K562 (cell line): Measurements from ENCODE around the gene DPY19L3. TPM values are rescaled to one million over a fixed set of nuclear protein-coding genes. Genes with fewer than 3 reads are reported as not detected.

Source experiments
- ATAC-seq: fragments of 200-7000 bp; cut with Tn5 transposase; 3 replicates; pipeline ENCODE4 v1.9.1; 2020; ENCODE audit warnings: moderate library complexity
- BruUV-seq: library from RNA; stranded (reverse); fragments of 400-500 nt; replicated peaks from 2 replicates; lab custom pipeline; 2021; lab: Mats Ljungman, UMichigan
- CTCF ChIA-PET: fragments of 300-600 bp; formaldehyde crosslinking; extraction: SDS; loops from one replicate; lab custom pipeline; 2021; ENCODE audit warnings: low intra/inter-chr PET ratio; lab: Yijun Ruan, JAX
- POLR2A ChIA-PET: fragments of 300-600, 350-650 bp; sonication (Branson Sonifier 250); formaldehyde crosslinking; extraction: SDS; loops from one replicate; lab custom pipeline; 2021; ENCODE audit warnings: antibody characterized with exemption, inconsistent platforms; lab: Yijun Ruan, JAX
- DNase-seq, 4 experiments: peaks; one replicate each; pipeline versions ENCODE4 v3.0.0 to v3.0.0-alpha.2; 2011 to 2018; ENCODE audit warnings: low spot score in 3 of 4, mixed read lengths in 3 of 4; ENCODE audit errors: extremely low read depth in 1 of 4
- FAIRE-seq: peaks from 2 replicates; lab custom pipeline; 2011; peaks lifted over from hg19 to GRCh38; lab: Jason Lieb, UNC
- H2AFZ ChIP-seq: 2 replicates; pipeline ENCODE4 v1.6.0; 2011; ENCODE audit warnings: low read depth, low read length, control low read depth, inconsistent platforms
- H3K27ac ChIP-seq: fragments of 200-600 bp; 3 replicates; pipeline ENCODE4 v1.8.0; 2011; ENCODE audit warnings: low read depth, mild to moderate bottlenecking, control low read depth, inconsistent platforms, low read length, moderate library complexity, mixed read lengths; ENCODE audit errors: extremely low read depth
- H3K27me3 ChIP-seq, 2 experiments: fragments of 300-600 bp in 1 of 2; 2 replicates in 1 of 2; 3 replicates in 1 of 2; pipeline versions ENCODE4 v1.6.0 to v1.8.0; 2011; ENCODE audit warnings: inconsistent platforms in 2 of 2, low read length in 2 of 2, mild to moderate bottlenecking in 1 of 2, mixed read lengths in 1 of 2, moderate library complexity in 1 of 2; ENCODE audit not compliant: control insufficient read depth in 2 of 2, insufficient read depth in 2 of 2
- H3K36me3 ChIP-seq: fragments of 300-600 bp; 3 replicates; pipeline ENCODE4 v1.8.0; 2011; ENCODE audit warnings: mild to moderate bottlenecking, low read length, inconsistent platforms; ENCODE audit not compliant: control insufficient read depth, insufficient read depth
- H3K4me1 ChIP-seq, 2 experiments: fragments of 200-600 bp in 1 of 2; replicated peaks in 1 of 2; 2 replicates in 1 of 2; 3 replicates in 1 of 2; pipeline versions ENCODE4 v1.5.1 to v1.8.0; 2011; ENCODE audit warnings: inconsistent platforms in 2 of 2, low read length in 2 of 2, mild to moderate bottlenecking in 1 of 2, mixed read lengths in 1 of 2, moderate library complexity in 1 of 2; ENCODE audit not compliant: control insufficient read depth in 2 of 2, insufficient read depth in 2 of 2
- H3K4me2 ChIP-seq: 2 replicates; pipeline ENCODE4 v1.6.1; 2011; ENCODE audit warnings: low read length, control low read depth, inconsistent platforms, mixed read lengths; ENCODE audit not compliant: insufficient read depth
- H3K4me3 ChIP-seq: fragments of 200-600 bp; sonication (generic), shearing (Covaris generic); 2 replicates; pipeline ENCODE4 v1.5.1; 2016; ENCODE audit warnings: control low read depth, inconsistent platforms
- H3K79me2 ChIP-seq: fragments of 200-600 bp; 3 replicates; pipeline ENCODE4 v1.8.0; 2011; ENCODE audit warnings: low read length, inconsistent platforms; ENCODE audit not compliant: control insufficient read depth, insufficient read depth
- H3K9ac ChIP-seq, 2 experiments: 2 replicates each; pipeline versions ENCODE4 v1.6.0 to v1.6.1; 2011; ENCODE audit warnings: low read depth in 2 of 2, low read length in 2 of 2, control low read depth in 1 of 2, inconsistent platforms in 1 of 2, mild to moderate bottlenecking in 1 of 2, mixed read lengths in 1 of 2; ENCODE audit not compliant: insufficient read depth in 1 of 2
- H3K9me1 ChIP-seq: one replicate; pipeline ENCODE4 v1.6.0; 2011; ENCODE audit warnings: inconsistent platforms, mild to moderate bottlenecking, low read length, moderate library complexity; ENCODE audit not compliant: control insufficient read depth, insufficient read depth
- H3K9me3 ChIP-seq: replicated peaks from 2 replicates; pipeline ENCODE4 v1.5.1; 2011; ENCODE audit warnings: low read depth, low read length, inconsistent platforms; ENCODE audit not compliant: control insufficient read depth, insufficient read depth
- H4K20me1 ChIP-seq: replicated peaks from 2 replicates; pipeline ENCODE4 v1.6.1; 2011; ENCODE audit warnings: low read length, inconsistent platforms, mixed read lengths; ENCODE audit not compliant: control insufficient read depth, insufficient read depth
- BMI1 ChIP-seq: fragments of 150-350 bp; IDR thresholded peaks from 2 replicates; pipeline ENCODE4 v1.6.1; 2014; ENCODE audit warnings: low read length
- BRD9 ChIP-seq: fragments of 450-650 bp; IDR thresholded peaks from 2 replicates; pipeline ENCODE4 v1.6.1; 2018; ENCODE audit warnings: low read depth; ENCODE audit not compliant: partially characterized antibody
- E2F3 ChIP-seq: fragments of 250-450 bp; sonication (Bioruptor Pico); IDR thresholded peaks from 2 replicates; pipeline ENCODE4 v1.4.0; 2020; ENCODE audit warnings: mild to moderate bottlenecking
- NFIC ChIP-seq: fragments of 450-650 bp; IDR thresholded peaks from 2 replicates; pipeline ENCODE4 v1.6.1; 2017; ENCODE audit warnings: mild to moderate bottlenecking, inconsistent platforms
- TCF7L2 ChIP-seq: fragments of 150-350 bp; IDR thresholded peaks from 2 replicates; pipeline ENCODE4 v1.6.1; 2016; ENCODE audit warnings: low read depth, mild to moderate bottlenecking, low read length, moderate library complexity
- ZBTB8A ChIP-seq: fragments of 450-650 bp; IDR thresholded peaks from 2 replicates; pipeline ENCODE4 v1.6.1; 2018; ENCODE audit warnings: mild to moderate bottlenecking, moderate library complexity; ENCODE audit not compliant: partially characterized antibody
- ZNF212 ChIP-seq: fragments of 450-650 bp; formaldehyde crosslinking; IDR thresholded peaks from 2 replicates; pipeline ENCODE4 v1.4.0; 2020; ENCODE audit warnings: mild to moderate bottlenecking
- ZNF561 ChIP-seq: fragments of 450-650 bp; formaldehyde crosslinking; conservative IDR thresholded peaks from 2 replicates; pipeline ENCODE4 v1.4.0; 2020; ENCODE audit warnings: mild to moderate bottlenecking, moderate library complexity
- ZNF695 ChIP-seq: fragments of 450-650 bp; formaldehyde crosslinking; IDR thresholded peaks from 2 replicates; pipeline ENCODE4 v1.4.0; 2020; ENCODE audit warnings: mild to moderate bottlenecking, moderate library complexity
- WGBS: fragments of 100-300 bp; shearing (Covaris generic); methylation state at CpG from one replicate; pipeline ENCODE4 v1.1.6; 2016; ENCODE audit warnings: low coverage, mixed read lengths; ENCODE audit not compliant: insufficient coverage; ENCODE audit errors: missing lambda C conversion rate; 5-methylcytosine and 5-hydroxymethylcytosine counted together
- in situ Hi-C: fragments of 300-500 bp; cut with MboI; formaldehyde crosslinking; loops from 4 replicates; pipeline ENCODE4 v1.15.0; 2018; ENCODE audit warnings: inconsistent platforms, mixed read lengths
- intact Hi-C: fragments of 100-400 bp; cut with micrococcal nuclease; formaldehyde crosslinking; loops from 2 replicates; pipeline ENCODE4 v1.14.2; 2022
- polyA plus RNA-seq, 8 experiments: library from polyadenylated mRNA; depleted of rRNA in 4 of 8; stranded (reverse) in 5 of 8; unstranded in 3 of 8; fragments of >200 nt; fragmentation: Nextera tagmentation in 2 of 8; fragmentation: Illumina TruSeq in 1 of 8; extraction: Ambion mirVana in 2 of 8; extraction: Trizol in 1 of 8; gene quantifications; 2 replicates each; pipeline versions ENCODE4 v1.2.1 to v1.2.3, GENCODE V29; 2011 to 2014; ENCODE audit warnings: inconsistent platforms in 1 of 8, missing spikeins in 1 of 8
- total RNA-seq, 7 experiments: library from RNA; depleted of rRNA in 6 of 7; stranded (reverse); fragments of >200 nt in 6 of 7; fragmentation: Illumina TruSeq in 2 of 7; extraction: Trizol in 2 of 7; gene quantifications; 2 replicates each; pipeline versions ENCODE4 v1.2.1 to v1.2.3, GENCODE V29; 2011 to 2021; ENCODE audit warnings: low replicate concordance in 1 of 7
- TF ChIP-seq, protein P1 (sequence below), 2 experiments: IDR thresholded peaks; 2 replicates each; pipeline ENCODE4 v1.6.1; 2012; ENCODE audit warnings: improper control_type of control experiment in 2 of 2, low read depth in 2 of 2, low read length in 2 of 2, borderline replicate concordance in 1 of 2
- TF ChIP-seq, protein P2 (sequence below): sonication (generic); formaldehyde crosslinking; IDR thresholded peaks from 2 replicates; pipeline ENCODE4 v1.8.0; 2023; ENCODE audit warnings: mild to moderate bottlenecking, missing genetic modification reagents
- TF ChIP-seq, protein P3 (sequence below), 2 experiments: fragments of 250-450 bp in 1 of 2; fragments of 450-650 bp in 1 of 2; sonication (Bioruptor Pico) in 1 of 2; IDR thresholded peaks; 2 replicates each; pipeline versions ENCODE4 v1.6.1 to v1.8.0; 2016 to 2021; ENCODE audit warnings: mild to moderate bottlenecking in 2 of 2, moderate library complexity in 2 of 2, missing compliant biosample characterization in 1 of 2, missing genetic modification characterization in 1 of 2
- TF ChIP-seq, protein P4 (sequence below): fragments of 250-450 bp; sonication (Bioruptor Pico); IDR thresholded peaks from 2 replicates; pipeline ENCODE4 v1.8.0; 2022; ENCODE audit warnings: inconsistent platforms, mild to moderate bottlenecking, moderate library complexity, borderline replicate concordance

The DPY19L3 gene
- total and polyA plus RNA-seq, 9 of the 15 experiments (the other 6 are each of a cell fraction or from before 2014, with no cell fraction given), result 4.7 to 39.2 (median 22.0) TPM

DNA sequence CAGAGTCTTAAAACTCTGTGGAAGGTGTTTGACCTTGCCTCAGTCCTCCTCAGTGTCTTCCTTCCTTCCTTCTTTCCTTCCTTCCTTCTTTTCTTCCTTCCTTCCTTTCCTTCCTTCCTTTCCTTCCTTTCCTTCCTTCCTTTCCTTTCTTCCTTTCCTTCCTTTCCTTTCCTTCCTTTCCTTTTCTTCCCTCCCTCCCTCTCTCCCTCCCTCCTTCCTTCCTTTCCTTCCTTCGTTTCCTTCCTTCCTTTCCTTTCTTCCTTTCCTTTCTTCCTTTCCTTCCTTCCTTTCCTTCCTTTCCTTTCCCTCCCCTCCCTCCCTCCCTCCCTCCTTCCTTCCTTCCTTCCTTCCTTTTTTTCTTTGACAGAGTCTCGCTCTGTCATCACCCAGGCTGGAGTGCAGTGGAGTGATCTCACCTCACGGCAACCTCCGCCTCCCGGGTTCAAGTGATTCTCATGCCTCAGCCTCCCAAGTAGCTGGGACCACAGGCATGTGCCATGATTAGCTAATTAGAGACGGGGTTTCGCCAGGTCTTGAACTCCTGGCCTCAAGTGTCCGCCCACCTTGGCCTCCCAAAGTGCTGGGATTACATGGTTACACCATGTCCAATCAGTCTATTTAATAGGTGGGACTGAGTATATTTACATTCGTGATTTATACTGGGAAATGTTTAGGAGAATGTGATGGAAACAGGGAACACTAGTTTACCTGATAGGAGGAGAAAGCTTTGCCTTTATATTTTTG is 43.8 kb upstream of the DPY19L3 start:
- TF ChIP-seq NFIC, result no peak
- TF ChIP-seq ZNF561 (CRISPR knock-in tag), result no peak
- TF ChIP-seq ZBTB8A, result no peak
- TF ChIP-seq BRD9, result no peak
- TF ChIP-seq E2F3 (CRISPR knock-in tag), result no peak
- no peak for TF ChIP-seq TCF7L2
- TF ChIP-seq, protein P1, sequence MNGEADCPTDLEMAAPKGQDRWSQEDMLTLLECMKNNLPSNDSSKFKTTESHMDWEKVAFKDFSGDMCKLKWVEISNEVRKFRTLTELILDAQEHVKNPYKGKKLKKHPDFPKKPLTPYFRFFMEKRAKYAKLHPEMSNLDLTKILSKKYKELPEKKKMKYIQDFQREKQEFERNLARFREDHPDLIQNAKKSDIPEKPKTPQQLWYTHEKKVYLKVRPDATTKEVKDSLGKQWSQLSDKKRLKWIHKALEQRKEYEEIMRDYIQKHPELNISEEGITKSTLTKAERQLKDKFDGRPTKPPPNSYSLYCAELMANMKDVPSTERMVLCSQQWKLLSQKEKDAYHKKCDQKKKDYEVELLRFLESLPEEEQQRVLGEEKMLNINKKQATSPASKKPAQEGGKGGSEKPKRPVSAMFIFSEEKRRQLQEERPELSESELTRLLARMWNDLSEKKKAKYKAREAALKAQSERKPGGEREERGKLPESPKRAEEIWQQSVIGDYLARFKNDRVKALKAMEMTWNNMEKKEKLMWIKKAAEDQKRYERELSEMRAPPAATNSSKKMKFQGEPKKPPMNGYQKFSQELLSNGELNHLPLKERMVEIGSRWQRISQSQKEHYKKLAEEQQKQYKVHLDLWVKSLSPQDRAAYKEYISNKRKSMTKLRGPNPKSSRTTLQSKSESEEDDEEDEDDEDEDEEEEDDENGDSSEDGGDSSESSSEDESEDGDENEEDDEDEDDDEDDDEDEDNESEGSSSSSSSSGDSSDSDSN (IDR thresholded peaks at IDR 0.05; ENCODE audit: borderline replicate concordance in 1 of 2, low read depth in 2 of 2, low read length in 2 of 2), result no peak
- TF ChIP-seq, protein P2, sequence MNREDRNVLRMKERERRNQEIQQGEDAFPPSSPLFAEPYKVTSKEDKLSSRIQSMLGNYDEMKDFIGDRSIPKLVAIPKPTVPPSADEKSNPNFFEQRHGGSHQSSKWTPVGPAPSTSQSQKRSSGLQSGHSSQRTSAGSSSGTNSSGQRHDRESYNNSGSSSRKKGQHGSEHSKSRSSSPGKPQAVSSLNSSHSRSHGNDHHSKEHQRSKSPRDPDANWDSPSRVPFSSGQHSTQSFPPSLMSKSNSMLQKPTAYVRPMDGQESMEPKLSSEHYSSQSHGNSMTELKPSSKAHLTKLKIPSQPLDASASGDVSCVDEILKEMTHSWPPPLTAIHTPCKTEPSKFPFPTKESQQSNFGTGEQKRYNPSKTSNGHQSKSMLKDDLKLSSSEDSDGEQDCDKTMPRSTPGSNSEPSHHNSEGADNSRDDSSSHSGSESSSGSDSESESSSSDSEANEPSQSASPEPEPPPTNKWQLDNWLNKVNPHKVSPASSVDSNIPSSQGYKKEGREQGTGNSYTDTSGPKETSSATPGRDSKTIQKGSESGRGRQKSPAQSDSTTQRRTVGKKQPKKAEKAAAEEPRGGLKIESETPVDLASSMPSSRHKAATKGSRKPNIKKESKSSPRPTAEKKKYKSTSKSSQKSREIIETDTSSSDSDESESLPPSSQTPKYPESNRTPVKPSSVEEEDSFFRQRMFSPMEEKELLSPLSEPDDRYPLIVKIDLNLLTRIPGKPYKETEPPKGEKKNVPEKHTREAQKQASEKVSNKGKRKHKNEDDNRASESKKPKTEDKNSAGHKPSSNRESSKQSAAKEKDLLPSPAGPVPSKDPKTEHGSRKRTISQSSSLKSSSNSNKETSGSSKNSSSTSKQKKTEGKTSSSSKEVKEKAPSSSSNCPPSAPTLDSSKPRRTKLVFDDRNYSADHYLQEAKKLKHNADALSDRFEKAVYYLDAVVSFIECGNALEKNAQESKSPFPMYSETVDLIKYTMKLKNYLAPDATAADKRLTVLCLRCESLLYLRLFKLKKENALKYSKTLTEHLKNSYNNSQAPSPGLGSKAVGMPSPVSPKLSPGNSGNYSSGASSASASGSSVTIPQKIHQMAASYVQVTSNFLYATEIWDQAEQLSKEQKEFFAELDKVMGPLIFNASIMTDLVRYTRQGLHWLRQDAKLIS (CRISPR knock-in tag), result no peak
- TF ChIP-seq BMI1, result no peak
- no peak for TF ChIP-seq ZNF695 (CRISPR knock-in tag)
- no peak for TF ChIP-seq ZNF212 (CRISPR knock-in tag)
- TF ChIP-seq, protein P3, sequence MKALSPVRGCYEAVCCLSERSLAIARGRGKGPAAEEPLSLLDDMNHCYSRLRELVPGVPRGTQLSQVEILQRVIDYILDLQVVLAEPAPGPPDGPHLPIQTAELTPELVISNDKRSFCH (CRISPR knock-in tag; IDR thresholded peaks at IDR 0.05), result no peak
- TF ChIP-seq, protein P3 (tag; IDR thresholded peaks at IDR 0.05), result no peak
- TF ChIP-seq, protein P4, sequence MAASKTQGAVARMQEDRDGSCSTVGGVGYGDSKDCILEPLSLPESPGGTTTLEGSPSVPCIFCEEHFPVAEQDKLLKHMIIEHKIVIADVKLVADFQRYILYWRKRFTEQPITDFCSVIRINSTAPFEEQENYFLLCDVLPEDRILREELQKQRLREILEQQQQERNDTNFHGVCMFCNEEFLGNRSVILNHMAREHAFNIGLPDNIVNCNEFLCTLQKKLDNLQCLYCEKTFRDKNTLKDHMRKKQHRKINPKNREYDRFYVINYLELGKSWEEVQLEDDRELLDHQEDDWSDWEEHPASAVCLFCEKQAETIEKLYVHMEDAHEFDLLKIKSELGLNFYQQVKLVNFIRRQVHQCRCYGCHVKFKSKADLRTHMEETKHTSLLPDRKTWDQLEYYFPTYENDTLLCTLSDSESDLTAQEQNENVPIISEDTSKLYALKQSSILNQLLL (CRISPR knock-in tag), result no peak
- Histone ChIP-seq H3K9ac (no peak overlapping the region), H3K4me1 (no peaks in the 10 kb centered on the region), H3K27ac (no peak overlapping the region), H3K36me3 (peaks cover 85% of the 10 kb centered on the region), H3K9me1 (no peaks in the 10 kb centered on the region), H3K4me2 (no peak overlapping the region), H3K4me3 (no peak overlapping the region), H3K79me2 (peaks cover 22% of the 10 kb centered on the region), H3K27me3 (no peaks in the 10 kb centered on the region), H3K9me3 (no peaks in the 10 kb centered on the region), H2AFZ (no peak overlapping the region), H4K20me1 (no peaks in the 10 kb centered on the region)
- intact Hi-C loops (no loop called here), in situ Hi-C loops (no loop called here)
- ATAC-seq, result no peak
- no peak for DNase-seq
- BruUV-seq, result no TSS peak
- POLR2A ChIA-PET, result interaction anchor here (2.7 kb wide), 1 partner anchor 16 kb away, joined by 10 read pairs; the partner anchor contains the start of gene ZNF507
- 58% methylated on average over 5 of the region's 9 CpGs for WGBS
- CTCF ChIA-PET, result no interaction called here
- no peak for FAIRE-seq
